C1 segment of cervical spinal cord (tissue), 14 donors: Measurements from ENCODE around the gene ITIH2.

Experiments
- DNase-seq, 14 donors: peaks; one replicate each; lab custom pipeline; 2025; lab: John Stamatoyannopoulos, UW

Gene ITIH2

GRCh38 chr10:7797582-7797981, 94.5 kb downstream of the ITIH2 start:
- no peak for DNase-seq
